Liver (tissue), 9 donors: ENCODE results near the gene ROM1. TPM values are rescaled to one million over a fixed set of nuclear protein-coding genes. Genes with fewer than 3 reads are reported as not detected.
A peak's percentile ranks its signal among the peaks of the same experiment; 100 is the strongest.

Experiments
- DNase-seq: peaks from one replicate; pipeline ENCODE4 v3.0.0-alpha.2; 2017; ENCODE audit warnings: low spot score
- H3K27ac ChIP-seq, 2 donors: one replicate each; pipeline ENCODE4 v1.7.0; 2013; ENCODE audit warnings: inconsistent platforms in 2 of 2, low read length in 2 of 2, control low read depth in 1 of 2, low read depth in 1 of 2, mild to moderate bottlenecking in 1 of 2
- H3K27me3 ChIP-seq, 4 donors: one replicate each; pipeline versions ENCODE4 v1.6.1 to v1.7.0; 2013; ENCODE audit warnings: low read length in 3 of 4, inconsistent platforms in 1 of 4, mild to moderate bottlenecking in 1 of 4, moderate library complexity in 1 of 4; ENCODE audit not compliant: control insufficient read depth in 4 of 4, insufficient read depth in 4 of 4
- H3K36me3 ChIP-seq, 4 donors: one replicate each; pipeline versions ENCODE4 v1.6.1 to v1.7.0; 2013; ENCODE audit warnings: low read length in 3 of 4, mild to moderate bottlenecking in 3 of 4, low read depth in 1 of 4, moderate library complexity in 1 of 4; ENCODE audit not compliant: control insufficient read depth in 4 of 4, insufficient read depth in 3 of 4
- H3K4me1 ChIP-seq, 4 donors: one replicate each; pipeline versions ENCODE4 v1.6.1 to v1.7.0; 2013; ENCODE audit warnings: low read length in 3 of 4, mild to moderate bottlenecking in 3 of 4, moderate library complexity in 1 of 4; ENCODE audit not compliant: control insufficient read depth in 4 of 4, insufficient read depth in 4 of 4
- H3K4me3 ChIP-seq, 3 donors: one replicate each; pipeline versions ENCODE4 v1.6.1 to v1.7.0; 2013; ENCODE audit warnings: low read length in 3 of 3, control low read depth in 1 of 3, low read depth in 1 of 3, mild to moderate bottlenecking in 1 of 3
- H3K9ac ChIP-seq, 2 donors: one replicate each; pipeline ENCODE4 v1.7.0; 2013; ENCODE audit warnings: low read length in 2 of 2, mild to moderate bottlenecking in 2 of 2, moderate library complexity in 2 of 2, control low read depth in 1 of 2, low read depth in 1 of 2
- H3K9me3 ChIP-seq, 4 donors: one replicate each; pipeline versions ENCODE4 v1.6.1 to v1.7.0; 2013; ENCODE audit warnings: low read length in 3 of 4; ENCODE audit not compliant: control insufficient read depth in 4 of 4
- ATF3 ChIP-seq: IDR thresholded peaks from 2 replicates; pipeline ENCODE4 v1.6.1; 2016; ENCODE audit warnings: antibody characterized with exemption
- EGR1 ChIP-seq, 2 donors: IDR thresholded peaks; 2 replicates each; pipeline ENCODE4 v1.6.1; 2016 to 2018; ENCODE audit warnings: antibody characterized with exemption in 2 of 2, low read depth in 2 of 2
- FOXA1 ChIP-seq: IDR thresholded peaks from 2 replicates; pipeline ENCODE4 v1.6.1; 2016; ENCODE audit warnings: antibody characterized with exemption
- FOXA2 ChIP-seq: IDR thresholded peaks from 2 replicates; pipeline ENCODE4 v1.6.1; 2016; ENCODE audit warnings: antibody characterized with exemption
- GABPA ChIP-seq, 2 donors: IDR thresholded peaks in 1 of 2; conservative IDR thresholded peaks in 1 of 2; 2 replicates each; pipeline ENCODE4 v1.6.1; 2016; ENCODE audit warnings: antibody characterized with exemption in 2 of 2, mild to moderate bottlenecking in 1 of 2, moderate library complexity in 1 of 2
- HNF4A ChIP-seq, 2 donors: conservative IDR thresholded peaks; 2 replicates each; pipeline ENCODE4 v1.6.1; 2016; ENCODE audit warnings: antibody characterized with exemption in 2 of 2, mild to moderate bottlenecking in 2 of 2
- HNF4G ChIP-seq: IDR thresholded peaks from 2 replicates; pipeline ENCODE4 v1.6.1; 2016; ENCODE audit warnings: antibody characterized with exemption
- MAX ChIP-seq: IDR thresholded peaks from 2 replicates; pipeline ENCODE4 v1.6.1; 2016; ENCODE audit warnings: antibody characterized with exemption
- NR2F2 ChIP-seq: IDR thresholded peaks from 2 replicates; pipeline ENCODE4 v1.6.1; 2016; ENCODE audit warnings: antibody characterized with exemption
- RAD21 ChIP-seq, 2 donors: IDR thresholded peaks; 2 replicates each; pipeline ENCODE4 v1.6.1; 2016; ENCODE audit warnings: antibody characterized with exemption in 2 of 2, mild to moderate bottlenecking in 2 of 2
- RXRA ChIP-seq, 2 donors: IDR thresholded peaks; 2 replicates each; pipeline ENCODE4 v1.6.1; 2017 to 2018; ENCODE audit warnings: antibody characterized with exemption in 2 of 2, mild to moderate bottlenecking in 1 of 2
- SP1 ChIP-seq: IDR thresholded peaks from 2 replicates; pipeline ENCODE4 v1.6.1; 2018; ENCODE audit warnings: antibody characterized with exemption, mild to moderate bottlenecking
- TAF1 ChIP-seq: conservative IDR thresholded peaks from 2 replicates; pipeline ENCODE4 v1.6.1; 2016; ENCODE audit warnings: antibody characterized with exemption, mild to moderate bottlenecking
- YY1 ChIP-seq: IDR thresholded peaks from 2 replicates; pipeline ENCODE4 v1.6.1; 2016; ENCODE audit warnings: antibody characterized with exemption, mild to moderate bottlenecking
- WGBS: extraction: QIAGEN DNeasy Blood & Tissue Kit; methylation state at CpG from one replicate; pipeline ENCODE4 v1.1.7; 2013; 5-methylcytosine and 5-hydroxymethylcytosine counted together
- polyA plus RNA-seq, 2 donors: library from polyadenylated mRNA; stranded (reverse) in 1 of 2; unstranded in 1 of 2; fragments of 200-250 nt in 1 of 2; fragments of >200 nt in 1 of 2; fragmentation: Nextera tagmentation in 1 of 2; extraction: Ambion mirVana in 1 of 2; gene quantifications; one replicate each; pipeline versions ENCODE4 v1.2.1 to v1.2.3, GENCODE V29; 2013 to 2015
- total RNA-seq, 2 donors: library from RNA; depleted of rRNA; stranded (reverse); fragments of >200 nt; gene quantifications; one replicate each; pipeline ENCODE4 v1.2.3, GENCODE V29; 2014
- TF ChIP-seq, protein P1 (sequence below): fragments of 150-350 bp; IDR thresholded peaks from 2 replicates; pipeline ENCODE4 v1.5.1; 2017; ENCODE audit warnings: improper control_type of control experiment, low read depth, low read length; ENCODE audit not compliant: missing input control
- TF ChIP-seq, protein P2 (sequence below): IDR thresholded peaks from 2 replicates; pipeline ENCODE4 v1.6.1; 2016; ENCODE audit warnings: antibody characterized with exemption, mild to moderate bottlenecking
- TF ChIP-seq, protein P3 (sequence below): IDR thresholded peaks from 2 replicates; pipeline ENCODE4 v1.6.1; 2016; ENCODE audit warnings: antibody characterized with exemption
- donor health status: healthy.
- donor health status: healthy.
- donor health status: healthy.
- donor health status: healthy.
- donor health status: healthy.

ROM1 gene
- total and polyA plus RNA-seq, 4 donors: 0.84 to 3.9 (median 1.1) TPM

- peak overlapping the region; percentile 64 to 97 for H3K27ac ChIP-seq
- no peak for DNase-seq
- peak; percentile 45 for TF ChIP-seq TAF1
- TF ChIP-seq EGR1 (IDR thresholded peaks at IDR 0.05; ENCODE audit: low read depth in 2 of 2): no peak
- H3K36me3 ChIP-seq: peaks cover 0 to 14% (median 7%) of the 10 kb centered on the region in 4 donors
- WGBS: 57% methylated on average over 32 of the region's 32 CpGs
- H3K27me3 ChIP-seq: no peaks in the 10 kb centered on the region
- peaks cover 6 to 36% (median 32%) of the 10 kb centered on the region in 4 donors for H3K4me1 ChIP-seq
- H3K9me3 ChIP-seq: no peaks in the 10 kb centered on the region
- H3K4me3 ChIP-seq: peak overlapping the region in 1 of 3 donors; percentile 7
- peak overlapping the region in 1 of 2 donors; percentile 80 for H3K9ac ChIP-seq
Measured at GRCh38 chr11:62646825-62647608, 34.0 kb downstream of the ROM1 start.

DNA sequence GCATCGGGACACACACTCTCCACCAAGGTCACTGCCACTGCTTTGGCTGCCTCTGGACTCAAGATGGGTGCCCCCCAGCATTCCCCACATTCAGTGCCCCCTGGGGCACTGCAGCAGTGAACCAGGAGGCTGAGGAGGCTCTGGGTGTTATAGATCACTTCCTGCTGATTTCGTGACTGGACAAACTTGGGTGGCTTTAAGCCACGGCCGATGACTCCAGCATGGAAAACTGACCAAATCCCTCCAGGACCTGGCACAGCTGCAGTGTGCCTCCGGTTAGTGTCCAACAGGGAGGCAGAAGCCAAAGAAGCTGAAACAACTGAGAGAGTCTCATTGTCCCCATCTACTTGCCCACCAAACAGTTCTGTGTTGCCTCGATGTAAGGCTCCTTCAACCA lies 34.5 kb downstream of the ROM1 start:
- Histone ChIP-seq H3K4me3 (no peak overlapping the region), H3K27me3 (no peaks in the 10 kb centered on the region), H3K9ac (no peak overlapping the region), H3K9me3 (no peaks in the 10 kb centered on the region), H3K27ac (peak overlapping the region in 1 of 2 donors; percentile 64), H3K36me3 (peaks cover 0 to 14% (median 6%) of the 10 kb centered on the region in 4 donors), H3K4me1 (peaks cover 6 to 42% (median 37%) of the 10 kb centered on the region in 4 donors)
- no peak for DNase-seq
- no peak for TF ChIP-seq FOXA1
- TF ChIP-seq EGR1 (IDR thresholded peaks at IDR 0.05; ENCODE audit: low read depth in 2 of 2): no peak
- TF ChIP-seq FOXA2: no peak
- TF ChIP-seq, protein P1, sequence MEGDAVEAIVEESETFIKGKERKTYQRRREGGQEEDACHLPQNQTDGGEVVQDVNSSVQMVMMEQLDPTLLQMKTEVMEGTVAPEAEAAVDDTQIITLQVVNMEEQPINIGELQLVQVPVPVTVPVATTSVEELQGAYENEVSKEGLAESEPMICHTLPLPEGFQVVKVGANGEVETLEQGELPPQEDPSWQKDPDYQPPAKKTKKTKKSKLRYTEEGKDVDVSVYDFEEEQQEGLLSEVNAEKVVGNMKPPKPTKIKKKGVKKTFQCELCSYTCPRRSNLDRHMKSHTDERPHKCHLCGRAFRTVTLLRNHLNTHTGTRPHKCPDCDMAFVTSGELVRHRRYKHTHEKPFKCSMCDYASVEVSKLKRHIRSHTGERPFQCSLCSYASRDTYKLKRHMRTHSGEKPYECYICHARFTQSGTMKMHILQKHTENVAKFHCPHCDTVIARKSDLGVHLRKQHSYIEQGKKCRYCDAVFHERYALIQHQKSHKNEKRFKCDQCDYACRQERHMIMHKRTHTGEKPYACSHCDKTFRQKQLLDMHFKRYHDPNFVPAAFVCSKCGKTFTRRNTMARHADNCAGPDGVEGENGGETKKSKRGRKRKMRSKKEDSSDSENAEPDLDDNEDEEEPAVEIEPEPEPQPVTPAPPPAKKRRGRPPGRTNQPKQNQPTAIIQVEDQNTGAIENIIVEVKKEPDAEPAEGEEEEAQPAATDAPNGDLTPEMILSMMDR: no peak
- WGBS: 72% methylated on average over 6 of the region's 6 CpGs

GRCh38 chr11:62648185-62648966 lies 35.3 kb downstream of the ROM1 start:
- peaks cover 0 to 12% (median 4%) of the 10 kb centered on the region in 4 donors for H3K36me3 ChIP-seq
- no peaks in the 10 kb centered on the region for H3K9me3 ChIP-seq
- H3K27ac ChIP-seq: no peak overlapping the region
- H3K9ac ChIP-seq: no peak overlapping the region
- 96% methylated on average over 24 of the region's 24 CpGs for WGBS
- no peak overlapping the region for H3K4me3 ChIP-seq
- DNase-seq: no peak
- H3K4me1 ChIP-seq: peaks cover 6 to 44% (median 38%) of the 10 kb centered on the region in 4 donors
- H3K27me3 ChIP-seq: no peaks in the 10 kb centered on the region
- TF ChIP-seq FOXA2 (no peak), NR2F2 (no peak), HNF4G (no peak), MAX (no peak), HNF4A (conservative IDR thresholded peaks at IDR 0.05) (no peak), RXRA (IDR thresholded peaks at IDR 0.05) (no peak), YY1 (no peak), EGR1 (IDR thresholded peaks at IDR 0.05; ENCODE audit: low read depth in 2 of 2) (no peak), TAF1 (no peak), ATF3 (no peak), SP1 (no peak), RAD21 (IDR thresholded peaks at IDR 0.05) (no peak), GABPA (IDR thresholded peaks at IDR 0.05 in 1 of 2, conservative IDR thresholded peaks at IDR 0.05 in 1 of 2) (no peak)
- TF ChIP-seq, protein P2, sequence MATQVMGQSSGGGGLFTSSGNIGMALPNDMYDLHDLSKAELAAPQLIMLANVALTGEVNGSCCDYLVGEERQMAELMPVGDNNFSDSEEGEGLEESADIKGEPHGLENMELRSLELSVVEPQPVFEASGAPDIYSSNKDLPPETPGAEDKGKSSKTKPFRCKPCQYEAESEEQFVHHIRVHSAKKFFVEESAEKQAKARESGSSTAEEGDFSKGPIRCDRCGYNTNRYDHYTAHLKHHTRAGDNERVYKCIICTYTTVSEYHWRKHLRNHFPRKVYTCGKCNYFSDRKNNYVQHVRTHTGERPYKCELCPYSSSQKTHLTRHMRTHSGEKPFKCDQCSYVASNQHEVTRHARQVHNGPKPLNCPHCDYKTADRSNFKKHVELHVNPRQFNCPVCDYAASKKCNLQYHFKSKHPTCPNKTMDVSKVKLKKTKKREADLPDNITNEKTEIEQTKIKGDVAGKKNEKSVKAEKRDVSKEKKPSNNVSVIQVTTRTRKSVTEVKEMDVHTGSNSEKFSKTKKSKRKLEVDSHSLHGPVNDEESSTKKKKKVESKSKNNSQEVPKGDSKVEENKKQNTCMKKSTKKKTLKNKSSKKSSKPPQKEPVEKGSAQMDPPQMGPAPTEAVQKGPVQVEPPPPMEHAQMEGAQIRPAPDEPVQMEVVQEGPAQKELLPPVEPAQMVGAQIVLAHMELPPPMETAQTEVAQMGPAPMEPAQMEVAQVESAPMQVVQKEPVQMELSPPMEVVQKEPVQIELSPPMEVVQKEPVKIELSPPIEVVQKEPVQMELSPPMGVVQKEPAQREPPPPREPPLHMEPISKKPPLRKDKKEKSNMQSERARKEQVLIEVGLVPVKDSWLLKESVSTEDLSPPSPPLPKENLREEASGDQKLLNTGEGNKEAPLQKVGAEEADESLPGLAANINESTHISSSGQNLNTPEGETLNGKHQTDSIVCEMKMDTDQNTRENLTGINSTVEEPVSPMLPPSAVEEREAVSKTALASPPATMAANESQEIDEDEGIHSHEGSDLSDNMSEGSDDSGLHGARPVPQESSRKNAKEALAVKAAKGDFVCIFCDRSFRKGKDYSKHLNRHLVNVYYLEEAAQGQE: no peak
- TF ChIP-seq, protein P3, sequence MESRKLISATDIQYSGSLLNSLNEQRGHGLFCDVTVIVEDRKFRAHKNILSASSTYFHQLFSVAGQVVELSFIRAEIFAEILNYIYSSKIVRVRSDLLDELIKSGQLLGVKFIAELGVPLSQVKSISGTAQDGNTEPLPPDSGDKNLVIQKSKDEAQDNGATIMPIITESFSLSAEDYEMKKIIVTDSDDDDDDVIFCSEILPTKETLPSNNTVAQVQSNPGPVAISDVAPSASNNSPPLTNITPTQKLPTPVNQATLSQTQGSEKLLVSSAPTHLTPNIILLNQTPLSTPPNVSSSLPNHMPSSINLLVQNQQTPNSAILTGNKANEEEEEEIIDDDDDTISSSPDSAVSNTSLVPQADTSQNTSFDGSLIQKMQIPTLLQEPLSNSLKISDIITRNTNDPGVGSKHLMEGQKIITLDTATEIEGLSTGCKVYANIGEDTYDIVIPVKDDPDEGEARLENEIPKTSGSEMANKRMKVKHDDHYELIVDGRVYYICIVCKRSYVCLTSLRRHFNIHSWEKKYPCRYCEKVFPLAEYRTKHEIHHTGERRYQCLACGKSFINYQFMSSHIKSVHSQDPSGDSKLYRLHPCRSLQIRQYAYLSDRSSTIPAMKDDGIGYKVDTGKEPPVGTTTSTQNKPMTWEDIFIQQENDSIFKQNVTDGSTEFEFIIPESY: no peak
